DMS114 treated with DMSO at 0.1 percent for 48 hours (cell line): ENCODE results near the gene SH3PXD2A.

ENCODE experiments used
- DNase-seq: peaks from one replicate; lab custom pipeline; 2025; ENCODE audit not compliant: unreplicated experiment; lab: John Stamatoyannopoulos, UW

Gene SH3PXD2A

DNA sequence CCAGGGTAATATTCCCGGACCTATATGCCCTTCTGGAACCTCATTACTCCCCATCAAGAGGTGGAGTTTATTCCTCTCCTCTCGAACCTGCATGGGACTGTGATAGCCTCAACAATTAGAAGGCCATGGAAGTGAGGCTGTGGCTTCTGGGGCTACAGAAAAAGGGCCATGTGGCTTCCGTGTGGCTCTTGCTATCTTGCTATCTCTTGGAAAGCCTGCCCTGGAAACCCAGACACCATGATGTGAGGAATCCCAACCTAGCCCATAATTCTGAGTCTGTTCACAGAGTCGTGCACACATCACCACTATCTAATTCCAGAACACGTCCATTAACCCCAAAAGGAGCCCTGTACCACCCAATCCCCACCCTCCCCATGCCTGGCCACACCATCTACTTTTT, 20.8 kb upstream of the SH3PXD2A start:
- DNase-seq, result no peak

GRCh38 chr10:103874730-103875129, 19.4 kb upstream of the SH3PXD2A start:
- no peak for DNase-seq

DNA sequence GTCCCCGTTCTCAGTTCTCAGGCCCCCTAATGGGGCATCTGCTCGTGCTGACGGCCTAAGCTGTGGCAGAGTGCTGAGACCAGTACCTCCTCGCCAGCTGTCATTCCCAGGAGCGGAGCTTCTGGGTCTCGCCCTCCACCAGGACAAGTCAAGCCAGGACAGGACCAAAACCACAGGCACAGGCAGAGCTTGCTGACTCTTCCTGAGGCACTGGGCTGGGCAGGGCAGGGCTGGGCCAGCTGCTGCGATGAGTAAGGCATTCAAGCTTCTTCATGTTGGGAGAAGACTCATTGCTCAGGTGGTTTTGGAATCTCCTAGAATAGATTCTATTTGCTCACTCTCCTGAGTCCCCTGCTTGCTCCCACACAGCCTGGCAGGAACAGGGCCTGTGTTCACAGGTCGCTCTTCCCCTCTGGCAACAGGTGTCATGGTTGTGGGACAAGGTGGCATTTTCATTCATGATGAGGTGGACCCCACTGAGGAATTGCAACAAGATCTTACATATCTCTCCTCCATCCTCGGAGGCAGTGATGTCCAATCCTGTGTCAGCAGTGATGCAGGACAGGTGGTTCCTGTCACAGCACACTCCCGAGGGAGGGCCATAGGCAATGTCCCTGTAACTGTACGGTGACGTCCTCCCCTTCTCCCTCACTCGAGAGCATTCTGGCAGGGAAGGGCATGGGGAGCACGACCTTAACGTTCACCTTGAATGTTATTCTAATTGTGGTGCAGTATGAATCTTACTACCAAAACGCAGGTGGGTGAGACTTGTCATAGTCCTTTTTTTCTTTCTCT, 17.0 kb upstream of the SH3PXD2A start:
- no peak for DNase-seq

DNA sequence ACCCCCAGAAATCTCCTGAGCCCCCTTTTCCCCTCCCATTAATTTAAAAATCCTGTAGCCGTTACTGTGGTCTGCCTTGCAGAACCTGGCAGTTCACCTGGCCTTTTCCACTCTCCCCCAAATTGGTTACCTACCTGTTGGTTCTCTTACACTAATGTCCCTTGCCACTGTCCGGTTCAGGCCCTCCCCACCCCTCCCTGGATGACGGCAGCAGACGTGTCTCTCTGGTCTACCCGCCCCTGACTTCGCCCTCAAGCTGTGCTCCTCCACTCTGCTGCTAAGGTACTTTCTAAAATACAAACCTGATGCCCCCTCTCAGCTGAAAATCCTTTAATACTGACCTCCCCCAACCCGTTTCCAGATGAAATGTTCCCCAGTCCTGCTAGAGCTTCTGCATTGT, 15.6 kb upstream of the SH3PXD2A start:
- DNase-seq, result no peak

GRCh38 chr10:103870516-103870915, 15.1 kb upstream of the SH3PXD2A start:
- no peak for DNase-seq

GRCh38 chr10:103869336-103869735, 14.0 kb upstream of the SH3PXD2A start:
- no peak for DNase-seq

- no peak for DNase-seq
Observed at GRCh38 chr10:103868200-103868599, 12.8 kb upstream of the SH3PXD2A start.

- no peak for DNase-seq
Observed at GRCh38 chr10:103861505-103861904, 6.1 kb upstream of the SH3PXD2A start.

GRCh38 chr10:103859161-103860086, 4.0 kb upstream of the SH3PXD2A start:
- peak; percentile 47 for DNase-seq

DNA sequence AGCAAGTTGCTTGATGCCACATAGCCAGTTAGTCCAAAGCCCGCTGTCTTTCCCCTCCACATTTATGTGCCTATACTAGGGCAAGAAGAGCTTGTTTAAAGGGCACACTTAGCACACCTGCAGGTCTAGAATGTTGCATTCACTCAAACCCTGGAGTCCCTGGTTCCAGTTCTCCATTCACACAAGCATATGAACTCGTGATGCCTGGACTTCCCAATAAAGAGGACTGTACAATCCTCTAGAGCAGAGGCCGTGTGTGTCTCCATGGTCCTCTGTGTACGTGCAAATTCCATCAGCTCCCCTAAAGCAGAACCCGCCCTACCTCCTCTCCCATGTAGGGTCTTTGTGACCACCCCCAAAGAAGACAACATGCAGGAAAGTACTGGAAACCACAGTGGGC, 3.0 kb upstream of the SH3PXD2A start:
- DNase-seq, result no peak

DNA sequence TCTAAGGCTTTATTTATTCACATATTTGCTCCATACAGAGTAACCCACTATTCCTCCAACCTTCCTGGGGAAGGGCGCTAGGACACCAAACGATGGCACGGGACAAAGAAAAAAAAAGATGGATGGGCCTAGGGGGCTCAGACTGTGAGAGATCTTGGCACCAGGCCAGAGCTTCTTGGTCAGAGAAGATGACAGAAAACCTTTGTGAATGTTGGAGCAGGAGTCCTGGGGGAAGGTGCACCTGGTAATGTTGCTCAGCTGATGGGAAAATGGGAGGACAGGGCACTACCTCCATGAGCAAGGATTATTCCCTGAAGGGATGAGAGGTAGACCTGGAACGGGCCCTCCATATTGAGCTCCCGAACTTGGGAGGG, 1.4 kb upstream of the SH3PXD2A start:
- no peak for DNase-seq

GRCh38 chr10:103855852-103856796, 748 bp upstream of the SH3PXD2A start:
- no peak for DNase-seq

GRCh38 chr10:103854686-103855391, 537 bp downstream of the SH3PXD2A start:
- no peak for DNase-seq

GRCh38 chr10:103854265-103854685, 1.1 kb downstream of the SH3PXD2A start:
- no peak for DNase-seq

- no peak for DNase-seq
Observed at GRCh38 chr10:103853428-103854264, 1.7 kb downstream of the SH3PXD2A start.

DNA sequence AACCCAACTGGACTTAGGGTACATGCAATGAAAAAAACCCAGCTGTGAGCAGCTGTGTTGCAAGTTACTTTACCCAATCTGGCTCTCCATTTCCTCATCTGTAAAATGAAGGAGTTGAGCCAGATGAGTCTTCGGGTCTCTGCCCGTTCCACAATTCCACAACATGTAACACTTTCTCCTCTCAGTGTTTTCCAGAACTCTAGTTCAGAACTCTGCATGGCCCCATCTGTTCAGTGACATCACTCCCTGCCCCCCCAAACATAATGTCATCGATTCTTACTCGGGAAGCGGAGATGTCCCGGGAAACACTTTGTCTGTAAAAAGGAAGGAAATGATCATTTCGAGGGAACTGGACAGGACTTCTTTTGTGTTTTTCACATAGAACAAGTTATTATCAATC, 2.5 kb downstream of the SH3PXD2A start:
- no peak for DNase-seq

- DNase-seq, result no peak
Observed at GRCh38 chr10:103852189-103852711, 3.1 kb downstream of the SH3PXD2A start.

GRCh38 chr10:103851261-103851660, 4.1 kb downstream of the SH3PXD2A start:
- no peak for DNase-seq

DNA sequence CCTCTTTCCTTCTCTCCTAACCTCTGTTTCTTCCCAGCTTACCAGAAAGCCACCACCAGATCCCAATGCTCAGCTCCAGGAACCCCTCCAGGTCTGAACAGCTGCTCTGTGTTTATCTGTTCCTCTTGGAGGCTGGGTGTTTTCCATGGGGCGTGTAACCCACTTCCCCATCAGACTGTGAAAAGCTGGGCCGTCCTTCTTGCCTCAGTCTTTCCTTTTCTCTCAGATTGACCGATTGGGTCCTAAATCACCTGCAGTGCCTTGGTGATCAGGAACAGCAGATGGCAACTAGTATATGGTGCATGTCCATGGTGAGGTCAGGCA, 4.8 kb downstream of the SH3PXD2A start:
- no peak for DNase-seq
